Naive thymus-derived CD8-positive, alpha-beta T cell (primary cell): Measurements from ENCODE around the gene PRRT2. TPM values are rescaled to one million over a fixed set of nuclear protein-coding genes. Genes with fewer than 3 reads are reported as not detected.
"Not testable (repeated sequence)": the region's sequence is repeated elsewhere in the genome, so short reads cannot be mapped to it uniquely, and the experiment has no call there.

ENCODE experiments used
- ATAC-seq, 2 donors: fragments of 150-1000 bp; cut with Tn5 transposase in 1 of 2; sonication (Bioruptor Pico), chemical (Tn5 transposase) in 1 of 2; 1 replicate in 1 of 2; 2 replicates in 1 of 2; pipeline ENCODE4 v1.10.0; 2021; ENCODE audit warnings: mild to moderate bottlenecking in 2 of 2, moderate library complexity in 2 of 2
- POLR2A ChIA-PET: fragments of 350-600 bp; sonication (Branson Sonifier 250); formaldehyde crosslinking; loops from one replicate; lab custom pipeline; 2021; ENCODE audit warnings: antibody characterized with exemption; lab: Charles Lee
- DNase-seq, 10 donors: peaks; one replicate each; pipeline versions ENCODE4 v3.0.0 to v3.0.0-alpha.2; 2020 to 2022
- H3K27ac Mint-ChIP-seq, 10 donors: one replicate each; pipeline ENCODE4 v1.8.0; 2020 to 2022; ENCODE audit warnings: mild to moderate bottlenecking in 10 of 10, mixed read lengths in 10 of 10, moderate library complexity in 4 of 10, inconsistent platforms in 1 of 10
- H3K27me3 Mint-ChIP-seq, 5 donors: one replicate each; pipeline ENCODE4 v1.8.0; 2021 to 2022; ENCODE audit warnings: mixed read lengths in 5 of 5
- H3K36me3 Mint-ChIP-seq, 3 donors: one replicate each; pipeline ENCODE4 v1.8.0; 2020 to 2022; ENCODE audit warnings: mixed read lengths in 3 of 3, mild to moderate bottlenecking in 2 of 3, inconsistent platforms in 1 of 3
- H3K4me1 Mint-ChIP-seq, 4 donors: one replicate each; pipeline ENCODE4 v1.8.0; 2021 to 2022; ENCODE audit warnings: mixed read lengths in 4 of 4
- H3K4me3 Mint-ChIP-seq, 10 donors: one replicate each; pipeline ENCODE4 v1.8.0; 2020 to 2022; ENCODE audit warnings: mild to moderate bottlenecking in 10 of 10, mixed read lengths in 10 of 10, moderate library complexity in 6 of 10, inconsistent platforms in 1 of 10
- H3K9me3 Mint-ChIP-seq, 9 donors: one replicate each; pipeline ENCODE4 v1.8.0; 2020 to 2022; ENCODE audit warnings: mixed read lengths in 9 of 9, mild to moderate bottlenecking in 3 of 9, inconsistent platforms in 1 of 9, moderate library complexity in 1 of 9
- polyA plus RNA-seq, 3 donors: library from polyadenylated mRNA; unstranded; fragments of 300-500 nt; fragmentation: Illumina TruSeq; gene quantifications; one replicate each; pipeline ENCODE4 v1.2.3, GENCODE V29; 2021
- total RNA-seq, 8 experiments: library from RNA in 2 of 8; stranded (reverse) in 2 of 8; gene quantifications; one replicate each; pipeline ENCODE4 v1.2.3 and lab custom pipeline; 2021 to 2026

PRRT2 gene
- total and polyA plus RNA-seq, 5 experiments from 2014 or later, result 0.14 to 1.6 (median 0.87) TPM; not detected in 1

DNA sequence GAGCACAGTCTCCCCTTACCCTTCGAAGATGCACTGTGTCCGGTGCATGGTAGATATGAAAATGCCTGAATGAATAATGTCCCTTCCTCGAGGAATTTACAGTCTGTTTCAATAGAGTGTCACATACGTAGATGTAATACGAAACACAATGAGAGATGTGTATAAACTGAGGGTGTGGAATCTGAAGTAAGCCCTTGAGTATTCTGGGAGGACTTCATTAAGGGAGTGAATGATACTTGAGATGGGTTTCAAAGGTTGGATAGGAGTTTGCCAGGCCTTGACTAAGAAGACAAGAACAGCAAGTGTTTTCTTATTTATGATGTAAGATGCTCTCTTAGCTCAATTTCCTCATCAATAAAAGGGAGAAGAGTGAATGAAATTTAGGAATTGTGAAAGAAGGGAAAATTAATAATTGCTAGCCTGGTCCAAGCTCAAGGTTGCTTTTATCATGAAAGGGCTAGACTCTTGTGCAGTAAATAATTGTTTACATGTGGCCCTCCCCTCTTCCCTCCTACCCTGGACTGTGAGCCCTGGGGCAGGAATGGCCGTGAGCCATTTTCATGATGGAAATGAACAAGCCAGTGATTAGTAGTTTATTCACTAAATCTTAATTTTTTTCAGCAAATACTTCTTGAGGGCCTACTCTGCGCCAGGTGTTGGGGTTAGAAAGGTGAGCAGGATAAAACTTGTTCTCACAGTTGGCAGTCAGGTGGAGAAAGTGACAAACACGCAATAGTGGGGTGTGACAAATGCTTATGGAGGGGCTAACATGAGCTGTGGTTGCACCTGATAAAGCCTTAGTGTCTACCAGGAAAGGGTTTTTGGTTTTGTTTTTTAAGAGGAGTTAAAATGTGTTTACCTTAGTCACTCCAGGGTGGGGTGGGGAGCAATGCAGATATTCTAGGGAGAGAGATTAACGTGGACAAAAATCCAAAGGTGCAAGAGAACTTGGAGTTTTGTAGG is 19.9 kb upstream of the PRRT2 start:
- Mint-ChIP-seq H3K4me3 (peak overlapping the region; percentile 95 to 99 (median 98)), H3K4me1 (peaks cover 20 to 54% (median 48%) of the 10 kb centered on the region in 4 donors), H3K36me3 (peaks cover 0 to 16% (median 3%) of the 10 kb centered on the region in 3 donors), H3K9me3 (no peaks in the 10 kb centered on the region), H3K27me3 (no peaks in the 10 kb centered on the region), H3K27ac (peak overlapping the region in 9 of 10 donors; percentile 98 to 99 (median 99))
- ATAC-seq (no peak), DNase-seq (no peak)
- POLR2A ChIA-PET, result interaction anchor here (0.6 to 10.6 kb wide), 9 partner anchors 12 to 91 kb away, joined by 3 to 240 read pairs (median 29); partner anchors contain the start of genes C16orf54, MAZ, PAGR1 and PRRT2

DNA sequence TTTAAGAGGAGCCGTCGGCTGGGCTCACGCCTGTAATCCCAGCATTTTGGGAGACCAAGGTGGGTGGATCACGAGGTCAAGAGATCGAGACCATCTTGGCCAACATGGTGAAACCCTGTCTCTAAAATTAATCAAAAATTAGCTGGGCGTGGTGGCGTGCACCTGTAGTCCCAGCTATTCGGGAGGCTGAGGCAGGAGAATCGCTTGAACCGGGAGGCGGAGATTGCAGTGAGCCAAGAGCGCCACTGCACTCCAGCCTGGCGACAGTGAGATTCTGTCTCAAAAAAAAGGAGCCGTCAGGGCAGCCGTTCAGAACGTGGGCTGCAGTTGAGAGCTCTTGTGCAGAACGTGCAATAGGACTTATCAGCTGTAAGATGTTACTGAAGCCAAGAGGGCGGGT is 18.8 kb upstream of the PRRT2 start:
- DNase-seq, H3K9me3 Mint-ChIP-seq, H3K27me3 Mint-ChIP-seq, ATAC-seq: not testable (repeated sequence)
- peaks cover 5 to 24% (median 8%) of the 10 kb centered on the region in 3 donors for H3K36me3 Mint-ChIP-seq
- peak overlapping the region in 3 of 10 donors; percentile 24 to 56 (median 39) for H3K27ac Mint-ChIP-seq
- peak overlapping the region in 1 of 10 donors; percentile 97 for H3K4me3 Mint-ChIP-seq
- POLR2A ChIA-PET, result interaction anchor here (1.5 to 10.6 kb wide), 3 partner anchors 11 to 92 kb away, joined by 3 to 240 read pairs (median 98); partner anchors contain the start of gene MAZ
- peaks cover 22 to 53% (median 48%) of the 10 kb centered on the region in 4 donors for H3K4me1 Mint-ChIP-seq

DNA sequence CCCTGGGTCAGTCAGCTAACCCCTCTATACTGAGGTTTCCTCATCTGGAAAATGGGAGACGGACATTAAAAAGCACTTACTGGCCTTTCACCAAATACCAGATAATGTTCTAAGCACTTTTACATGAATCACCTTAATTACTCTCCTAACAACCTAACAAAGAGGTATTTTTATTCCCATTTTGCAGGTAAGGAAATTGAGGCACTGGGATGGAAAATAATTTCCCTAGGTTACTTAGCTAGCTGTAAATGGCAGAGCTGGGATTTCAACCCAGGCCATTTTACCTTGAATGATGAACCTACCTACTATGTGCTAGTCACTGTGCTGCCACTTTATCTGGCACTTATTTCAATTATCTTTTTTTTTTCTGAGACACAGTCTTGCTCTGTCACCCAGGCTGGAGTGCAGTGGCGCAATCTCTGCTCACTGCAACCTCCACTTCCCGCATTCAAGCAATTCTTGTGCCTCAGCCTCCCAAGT is 17.7 kb upstream of the PRRT2 start:
- H3K36me3 Mint-ChIP-seq, result peaks cover 7 to 35% (median 15%) of the 10 kb centered on the region in 3 donors
- H3K27me3 Mint-ChIP-seq, result no peaks in the 10 kb centered on the region
- peak overlapping the region in 1 of 10 donors; percentile 15 for H3K4me3 Mint-ChIP-seq
- H3K27ac Mint-ChIP-seq, result peak overlapping the region in 2 of 10 donors; percentile 12 to 37
- POLR2A ChIA-PET, result interaction anchor here (0.6 to 10.6 kb wide), 2 partner anchors 10 to 224 kb away, joined by 3 to 240 read pairs; partner anchors contain the start of gene MAZ
- no peaks in the 10 kb centered on the region for H3K9me3 Mint-ChIP-seq
- ATAC-seq, result no peak
- H3K4me1 Mint-ChIP-seq, result peaks cover 22 to 49% (median 46%) of the 10 kb centered on the region in 4 donors
- DNase-seq, result no peak

DNA sequence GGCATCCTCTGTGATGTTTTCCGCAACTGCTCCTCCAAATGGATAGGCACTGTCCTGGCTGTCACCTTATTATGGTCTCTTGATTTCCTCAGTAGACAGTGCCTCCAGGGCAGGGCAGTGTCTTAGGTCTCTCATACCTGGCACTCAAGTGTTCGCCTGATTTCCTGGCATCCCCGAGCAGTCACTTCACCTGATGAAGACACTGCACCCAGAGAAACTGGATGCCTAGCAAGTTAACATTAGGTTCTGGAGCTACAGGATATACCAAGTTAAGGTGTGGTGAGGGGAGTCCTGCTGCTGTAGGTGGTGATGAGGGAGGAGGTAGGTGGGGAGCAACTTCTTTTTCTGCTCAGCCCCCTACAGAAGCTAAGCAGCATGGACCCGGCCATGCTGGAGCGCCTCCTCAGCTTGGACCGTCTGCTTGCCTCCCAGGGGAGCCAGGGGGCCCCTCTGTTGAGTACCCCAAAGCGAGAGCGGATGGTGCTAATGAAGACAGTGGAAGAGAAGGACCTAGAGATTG is 9.5 kb upstream of the PRRT2 start:
- H3K27me3 Mint-ChIP-seq, result peaks cover 0 to 1% (median 0%) of the 10 kb centered on the region in 5 donors

DNA sequence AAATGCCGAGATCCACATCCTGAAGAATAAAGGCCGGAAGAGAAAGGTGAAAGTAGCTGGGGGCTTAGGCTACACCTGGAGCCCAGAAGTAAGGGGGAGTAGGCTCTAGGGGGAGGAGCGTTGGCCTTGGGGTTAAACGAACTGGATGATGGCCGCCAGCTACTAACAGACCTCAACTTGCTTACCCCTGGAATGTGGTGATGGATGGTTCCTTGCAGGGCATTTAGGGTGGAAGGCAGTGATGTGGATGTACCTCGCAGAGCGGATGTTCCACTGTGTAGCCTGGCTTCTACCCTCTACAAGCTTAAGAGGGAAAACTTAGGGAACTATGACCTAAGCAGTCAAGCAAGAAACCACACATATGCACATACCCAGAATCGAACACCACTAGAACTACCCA is 8.0 kb upstream of the PRRT2 start:
- ATAC-seq, result no peak
- Mint-ChIP-seq H3K27ac (peak overlapping the region; percentile 98 to 100 (median 100)), H3K4me1 (peaks cover 18 to 38% (median 31%) of the 10 kb centered on the region in 4 donors), H3K36me3 (peaks cover 0 to 38% (median 8%) of the 10 kb centered on the region in 3 donors), H3K27me3 (peaks cover 0 to 1% (median 0%) of the 10 kb centered on the region in 5 donors), H3K4me3 (peak overlapping the region; percentile 87 to 100 (median 99)), H3K9me3 (no peaks in the 10 kb centered on the region)
- POLR2A ChIA-PET, result interaction anchor here (0.6 to 11.2 kb wide), 18 partner anchors 9 to 730 kb away, joined by 3 to 240 read pairs (median 9); partner anchors contain the start of genes C16orf54, KIF22, MVP and PAGR1
- DNase-seq, result no peak

More for the DNA sequence above, 9.5 kb upstream of the PRRT2 start:
- Mint-ChIP-seq H3K36me3 (peaks cover 7 to 42% (median 16%) of the 10 kb centered on the region in 3 donors), H3K4me1 (peaks cover 13 to 22% (median 18%) of the 10 kb centered on the region in 4 donors), H3K9me3 (no peaks in the 10 kb centered on the region), H3K4me3 (peak overlapping the region in 4 of 10 donors; percentile 14 to 40 (median 32)), H3K27ac (peak overlapping the region in 9 of 10 donors; percentile 21 to 99 (median 78))
- POLR2A ChIA-PET, result interaction anchor here (0.9 to 11.2 kb wide), 8 partner anchors 10 to 101 kb away, joined by 4 to 240 read pairs (median 18); partner anchors contain the start of genes C16orf54, KIF22 and PAGR1
- DNase-seq, result no peak
- no peak for ATAC-seq

DNA sequence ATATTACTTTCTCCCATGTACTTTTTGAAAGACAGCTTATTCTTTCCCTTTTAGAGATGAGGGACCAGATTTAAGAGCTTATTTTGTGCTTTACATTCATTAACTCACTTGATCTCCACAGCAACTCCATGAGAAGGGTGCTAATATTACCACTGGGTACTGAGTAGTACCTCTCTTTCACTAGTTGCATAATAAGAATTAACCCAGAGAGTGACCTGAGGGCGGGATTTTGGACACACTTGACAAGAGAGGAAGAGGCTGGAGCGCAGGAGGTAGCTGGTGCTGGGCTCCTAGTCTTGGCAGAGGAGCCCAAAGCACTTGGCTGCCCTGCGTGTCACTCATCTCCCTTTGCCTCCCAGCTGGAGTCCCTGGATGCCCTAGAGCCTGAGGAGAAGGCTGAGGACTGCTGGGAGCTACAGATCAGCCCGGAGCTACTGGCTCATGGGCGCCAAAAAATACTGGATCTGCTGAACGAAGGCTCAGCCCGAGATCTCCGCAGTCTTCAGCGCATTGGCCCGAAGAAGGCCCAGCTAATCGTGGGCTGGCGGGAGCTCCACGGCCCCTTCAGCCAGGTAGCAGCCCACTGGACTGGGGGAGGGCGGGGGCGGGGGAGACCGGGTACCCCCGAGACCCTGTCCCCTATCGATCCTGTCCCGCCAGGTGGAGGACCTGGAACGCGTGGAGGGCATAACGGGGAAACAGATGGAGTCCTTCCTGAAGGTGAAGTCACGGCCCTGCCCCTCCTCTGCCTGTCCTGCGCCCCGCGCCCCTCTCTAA is 7.3 kb upstream of the PRRT2 start:
- POLR2A ChIA-PET, result interaction anchor here (0.7 to 11.2 kb wide), 20 partner anchors 9 to 729 kb away, joined by 3 to 240 read pairs (median 8); partner anchors contain the start of genes C16orf54, INO80E, KIF22 and MVP
- ATAC-seq, result peak; percentile 7 to 13

DNA sequence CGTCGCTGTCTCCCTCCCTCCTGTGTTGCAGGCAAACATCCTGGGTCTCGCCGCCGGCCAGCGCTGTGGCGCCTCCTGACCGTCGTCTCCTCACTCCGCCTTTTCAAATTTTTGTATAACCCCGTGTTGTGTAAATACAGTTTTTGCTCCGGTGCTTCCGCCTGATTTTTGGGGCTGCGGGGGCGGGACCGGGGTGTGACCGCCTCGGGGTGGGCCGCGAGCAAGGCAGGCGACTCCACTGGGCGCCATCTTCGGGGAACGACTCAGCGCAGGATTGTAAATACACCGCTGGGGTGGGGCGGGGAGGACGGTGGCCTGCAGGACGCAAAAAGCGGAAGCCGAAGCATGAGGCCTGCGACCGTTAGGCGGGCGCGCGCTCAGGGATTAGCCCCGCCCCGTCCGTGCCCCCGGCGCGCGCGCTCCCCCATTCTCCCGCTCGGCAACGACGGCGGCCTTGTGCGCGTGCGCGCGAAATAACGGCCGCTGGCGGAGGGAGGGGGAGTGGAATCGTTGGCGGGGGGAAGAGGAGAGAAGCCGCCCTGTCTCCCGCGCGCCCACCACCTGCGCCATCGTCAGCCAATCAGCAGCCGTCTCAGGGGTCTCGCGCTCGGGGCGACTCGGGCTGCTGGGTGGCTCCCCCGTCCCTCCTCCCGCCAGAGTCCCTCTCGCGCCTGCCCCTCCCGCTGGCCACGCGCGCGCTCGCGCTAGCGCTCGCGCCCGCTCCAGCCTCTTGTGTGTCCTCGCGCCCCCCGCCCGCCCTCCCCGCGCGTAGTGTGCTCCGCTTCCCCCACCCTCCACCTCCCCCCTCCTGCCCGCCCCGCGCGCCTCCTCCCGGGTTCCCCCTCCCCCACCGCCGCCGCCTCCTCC is 6.5 kb upstream of the PRRT2 start:
- ATAC-seq, result peak; percentile 61 to 70
- H3K36me3 Mint-ChIP-seq, result peaks cover 0 to 29% (median 8%) of the 10 kb centered on the region in 3 donors
- no peaks in the 10 kb centered on the region for H3K9me3 Mint-ChIP-seq
- peak overlapping the region; percentile 87 to 100 (median 99) for H3K4me3 Mint-ChIP-seq
- DNase-seq, result peak; percentile 95 to 99 (median 98)
- H3K27ac Mint-ChIP-seq, result peak overlapping the region; percentile 98 to 100 (median 100)
- POLR2A ChIA-PET, result interaction anchor here (0.9 to 11.2 kb wide), 15 partner anchors 12 to 729 kb away, joined by 3 to 240 read pairs (median 27); partner anchors contain the start of genes C16orf54, KIF22, MVP and PAGR1
- H3K27me3 Mint-ChIP-seq, result peaks cover 0 to 1% (median 0%) of the 10 kb centered on the region in 5 donors
- H3K4me1 Mint-ChIP-seq, result peaks cover 21 to 49% (median 42%) of the 10 kb centered on the region in 4 donors

More for the DNA sequence above, 7.3 kb upstream of the PRRT2 start:
- Mint-ChIP-seq H3K4me1 (peaks cover 18 to 41% (median 34%) of the 10 kb centered on the region in 4 donors), H3K9me3 (no peaks in the 10 kb centered on the region), H3K27ac (peak overlapping the region; percentile 98 to 100 (median 100)), H3K4me3 (peak overlapping the region; percentile 87 to 100 (median 99)), H3K36me3 (peaks cover 0 to 32% (median 8%) of the 10 kb centered on the region in 3 donors), H3K27me3 (peaks cover 0 to 1% (median 0%) of the 10 kb centered on the region in 5 donors)
- peak in 1 of 10 donors; percentile 61 for DNase-seq

DNA sequence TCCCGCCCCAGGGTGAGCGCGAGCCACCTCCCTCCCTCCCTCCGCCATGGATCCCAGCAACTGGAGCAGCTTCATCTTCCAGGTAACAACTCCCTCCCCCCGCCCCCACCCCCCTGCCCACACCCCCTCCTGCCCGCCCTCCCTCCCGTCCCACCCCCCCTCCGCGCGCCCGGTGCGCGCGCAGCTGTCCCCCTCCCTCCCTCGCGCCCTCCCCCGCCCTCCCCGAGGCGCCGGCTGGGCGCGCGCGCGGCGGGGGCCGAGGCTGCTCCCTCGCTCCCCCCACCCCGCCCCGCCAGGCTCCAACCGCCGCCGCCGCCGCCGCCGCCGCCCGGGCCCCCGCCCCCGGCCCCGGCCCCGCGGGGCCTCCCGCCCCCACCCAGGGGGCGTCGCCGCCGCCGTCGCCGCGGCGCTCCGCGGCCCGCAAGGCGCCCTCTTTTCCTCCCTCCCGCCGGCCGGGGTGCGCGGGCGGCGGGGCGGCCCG is 5.9 kb upstream of the PRRT2 start, which contains the start of gene MAZ:
Gene MAZ (plus strand): TSS at position 431 of the 481 bp plus-strand sequence. CDS start 173 bp downstream, outside the sequence.
- DNase-seq (peak in 3 of 10 donors; percentile 60 to 83 (median 77)), ATAC-seq (no peak)
- H3K9me3 Mint-ChIP-seq, result no peaks in the 10 kb centered on the region
- H3K4me1 Mint-ChIP-seq, result peaks cover 25 to 56% (median 48%) of the 10 kb centered on the region in 4 donors
- peak within 1 kb of the TSS; percentile 94 to 100 (median 99) for H3K4me3 Mint-ChIP-seq
- H3K27ac Mint-ChIP-seq, result peak within 1 kb of the TSS; percentile 98 to 100 (median 100)
- peaks cover 0 to 25% (median 8%) of the 10 kb centered on the region in 3 donors for H3K36me3 Mint-ChIP-seq
- POLR2A ChIA-PET, result interaction anchor here (0.8 to 11.2 kb wide), 12 partner anchors 13 to 380 kb away, joined by 3 to 240 read pairs (median 57); partner anchors contain the start of genes C16orf54, KIF22, MVP and PAGR1
- H3K27me3 Mint-ChIP-seq, result peaks cover 0 to 1% (median 0%) of the 10 kb centered on the region in 5 donors

DNA sequence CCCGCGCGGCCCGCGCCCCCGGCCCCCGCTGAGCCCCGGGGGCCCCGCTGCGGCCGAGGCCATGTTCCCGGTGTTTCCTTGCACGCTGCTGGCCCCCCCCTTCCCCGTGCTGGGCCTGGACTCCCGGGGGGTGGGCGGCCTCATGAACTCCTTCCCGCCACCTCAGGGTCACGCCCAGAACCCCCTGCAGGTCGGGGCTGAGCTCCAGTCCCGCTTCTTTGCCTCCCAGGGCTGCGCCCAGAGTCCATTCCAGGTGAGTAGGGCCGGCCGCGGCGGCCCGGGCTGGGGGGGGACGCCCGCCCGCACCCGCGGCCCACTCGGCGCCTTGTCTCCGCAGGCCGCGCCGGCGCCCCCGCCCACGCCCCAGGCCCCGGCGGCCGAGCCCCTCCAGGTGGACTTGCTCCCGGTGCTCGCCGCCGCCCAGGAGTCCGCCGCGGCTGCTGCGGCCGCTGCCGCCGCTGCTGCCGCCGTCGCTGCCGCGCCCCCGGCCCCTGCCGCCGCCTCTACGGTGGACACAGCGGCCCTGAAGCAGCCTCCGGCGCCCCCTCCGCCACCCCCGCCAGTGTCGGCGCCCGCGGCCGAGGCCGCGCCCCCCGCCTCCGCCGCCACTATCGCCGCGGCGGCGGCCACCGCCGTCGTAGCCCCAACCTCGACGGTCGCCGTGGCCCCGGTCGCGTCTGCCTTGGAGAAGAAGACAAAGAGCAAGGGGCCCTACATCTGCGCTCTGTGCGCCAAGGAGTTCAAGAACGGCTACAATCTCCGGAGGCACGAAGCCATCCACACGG is 5.2 kb upstream of the PRRT2 start:
- POLR2A ChIA-PET, result interaction anchor here (0.5 to 11.2 kb wide), 22 partner anchors 12 to 1284 kb away, joined by 3 to 240 read pairs (median 8); partner anchors contain the start of genes C16orf54, KCTD13, KIF22 and MVP
- Mint-ChIP-seq H3K27ac (peak overlapping the region; percentile 53 to 100 (median 97)), H3K4me1 (peaks cover 28 to 63% (median 54%) of the 10 kb centered on the region in 4 donors), H3K27me3 (peaks cover 0 to 1% (median 0%) of the 10 kb centered on the region in 5 donors), H3K9me3 (no peaks in the 10 kb centered on the region), H3K36me3 (peaks cover 0 to 25% (median 6%) of the 10 kb centered on the region in 3 donors), H3K4me3 (peak overlapping the region; percentile 80 to 97 (median 92))
- no peak for ATAC-seq
- peak in 9 of 10 donors; percentile 39 to 78 (median 50) for DNase-seq
